Thyroid gland (tissue), 4 donors: ENCODE results near the gene COMTD1. TPM values are rescaled to one million over a fixed set of nuclear protein-coding genes. Genes with fewer than 3 reads are reported as not detected.
A peak's percentile ranks its signal among the peaks of the same experiment; 100 is the strongest.

Experiments used
- DNase-seq, 2 donors: peaks; one replicate each; pipeline ENCODE4 v3.0.0-alpha.2; 2019
- H3K27ac ChIP-seq, 3 donors: fragments of 200-600 bp; sonication (generic); 1 replicate in 2 of 3; 2 replicates in 1 of 3; pipeline ENCODE4 v1.5.1; 2016 to 2019; ENCODE audit warnings: mild to moderate bottlenecking in 1 of 3, moderate library complexity in 1 of 3
- H3K27me3 ChIP-seq: fragments of 200-600 bp; sonication (generic); one replicate; pipeline ENCODE4 v1.5.1; 2019
- H3K36me3 ChIP-seq, 2 donors: fragments of 200-600 bp; sonication (generic); one replicate each; pipeline ENCODE4 v1.5.1; 2016 to 2019
- H3K4me1 ChIP-seq, 2 donors: fragments of 200-600 bp; sonication (generic); one replicate each; pipeline ENCODE4 v1.5.1; 2017 to 2019
- H3K4me3 ChIP-seq, 3 donors: fragments of 200-600 bp; sonication (generic); replicated peaks in 1 of 3; 1 replicate in 2 of 3; 2 replicates in 1 of 3; pipeline ENCODE4 v1.5.1; 2016; ENCODE audit warnings: mild to moderate bottlenecking in 1 of 3
- H3K9me3 ChIP-seq: fragments of 200-600 bp; sonication (generic); one replicate; pipeline ENCODE4 v1.5.1; 2017
- CTCF ChIP-seq, 6 experiments: fragments of 200-600 bp in 3 of 6; fragments of 450-650 bp in 3 of 6; sonication (generic) in 3 of 6; IDR thresholded peaks; one replicate each; pipeline ENCODE4 v1.5.1; 2016 to 2019; ENCODE audit warnings: antibody characterized with exemption in 6 of 6, mild to moderate bottlenecking in 2 of 6, inconsistent platforms in 1 of 6, moderate library complexity in 1 of 6
- POLR2A ChIP-seq, 2 donors: fragments of 450-650 bp; IDR thresholded peaks; one replicate each; pipeline ENCODE4 v1.6.1; 2017; ENCODE audit warnings: antibody characterized with exemption in 2 of 2, mild to moderate bottlenecking in 2 of 2, moderate library complexity in 1 of 2
- WGBS, 2 donors: methylation state at CpG; one replicate each; pipeline ENCODE4 v1.1.5; 2017; 5-methylcytosine and 5-hydroxymethylcytosine counted together
- intact Hi-C: fragments of 100-400 bp; cut with DNase I; formaldehyde crosslinking; loops from one replicate; pipeline ENCODE4 v1.15.1; 2023
- small RNA-seq: library from RNA; depleted of rRNA; stranded (forward); fragments of <200 nt; gene quantifications from one replicate; pipeline ENCODE3, GENCODE V24; 2016
- total RNA-seq, 4 donors: library from RNA; depleted of rRNA; stranded (reverse); fragments of >200 nt; gene quantifications; one replicate each; pipeline ENCODE4 v1.2.3, GENCODE V29; 2016

COMTD1 gene
- total RNA-seq, 4 donors from 2014 or later, result 43.4 to 74.0 (median 68.7) TPM

DNA sequence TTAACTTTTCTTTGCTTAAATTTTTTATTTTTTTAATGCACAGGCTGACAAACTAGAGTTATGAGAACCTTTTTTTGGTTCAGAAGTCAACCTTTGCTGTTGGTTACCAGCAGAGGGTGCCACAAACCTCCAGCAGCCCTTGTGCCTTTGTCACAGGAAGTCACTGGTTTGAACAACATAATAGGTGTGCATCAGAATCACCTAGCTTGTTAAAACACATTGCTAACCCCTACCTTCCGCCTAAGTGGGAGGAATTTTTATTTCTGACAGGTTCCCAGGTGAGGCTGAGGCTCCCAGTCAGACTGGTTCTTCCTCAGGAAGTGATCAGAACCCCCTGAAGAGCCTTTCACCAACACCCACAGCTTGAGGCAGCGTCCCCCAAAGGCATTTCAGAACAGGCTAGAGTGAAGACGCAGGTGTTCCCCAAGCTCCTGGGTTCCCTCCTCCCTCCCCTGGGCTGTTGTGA, 47.8 kb downstream of the COMTD1 start:
- intact Hi-C loops, result loop anchor here (5.0 kb wide), 1 partner anchor 49 kb away; the partner anchor contains the start of gene COMTD1
- WGBS, 2 donors, result 79 to 84% methylated on average over 3 of the region's 3 CpGs
- Histone ChIP-seq H3K4me1 (peaks cover 13 to 29% of the 10 kb centered on the region in 2 donors), H3K27me3 (no peaks in the 10 kb centered on the region), H3K9me3 (no peaks in the 10 kb centered on the region), H3K27ac (peak overlapping the region in 1 of 3 donors; percentile 1), H3K4me3 (no peak overlapping the region), H3K36me3 (no peaks in the 10 kb centered on the region)
- TF ChIP-seq POLR2A (IDR thresholded peaks at IDR 0.05), result no peak
- TF ChIP-seq CTCF (IDR thresholded peaks at IDR 0.05), result peak in 5 of 6 experiments; percentile 45 to 83 (median 73)
- peak; percentile 57 to 68 for DNase-seq

GRCh38 chr10:75186310-75186709, 49.4 kb downstream of the COMTD1 start:
- 14 to 31% methylated on average over 4 of the region's 4 CpGs for WGBS, 2 donors
- TF ChIP-seq POLR2A (IDR thresholded peaks at IDR 0.05), result no peak
- TF ChIP-seq CTCF (IDR thresholded peaks at IDR 0.05), result no peak
- H3K36me3 ChIP-seq, result no peaks in the 10 kb centered on the region
- peak overlapping the region; percentile 44 to 55 (median 55) for H3K27ac ChIP-seq
- H3K9me3 ChIP-seq, result no peaks in the 10 kb centered on the region
- intact Hi-C loops, result loop anchor here (5.0 kb wide), 1 partner anchor 51 kb away; the partner anchor contains the start of gene COMTD1
- no peaks in the 10 kb centered on the region for H3K27me3 ChIP-seq
- DNase-seq, result peak; percentile 55 to 62
- H3K4me1 ChIP-seq, result peaks cover 13 to 19% of the 10 kb centered on the region in 2 donors
- H3K4me3 ChIP-seq, result no peak overlapping the region

Small RNA genes within 50 kb of the gene (small RNA-seq; reads per million reads assigned to genes)
- not detected for gene HMGA1P5
- gene RPL39P25, result not detected

Other genes with a start within 250 kb of the COMTD1 start
- gene SAMD8, start 124.3 kb downstream of the COMTD1 start, total RNA-seq, result 10 to 100 TPM; 19.9 to 36.8 (median 28.4) TPM
- gene VDAC2, start 25.2 kb downstream of the COMTD1 start, total RNA-seq, result 100 to 1,000 TPM; 113 to 144 (median 122) TPM
- gene ZNF503, start 165.8 kb upstream of the COMTD1 start, total RNA-seq, result 10 to 100 TPM in 3 of 4 donors, 1 to 10 TPM in 1; 8.2 to 17.1 (median 10.9) TPM
- gene LRMDA, start 195.7 kb upstream of the COMTD1 start, total RNA-seq, result 10 to 100 TPM; 16.5 to 31.7 (median 23.2) TPM